B cell (primary cell): Measurements from ENCODE around the gene STYK1. TPM values are rescaled to one million over a fixed set of nuclear protein-coding genes. Genes with fewer than 3 reads are reported as not detected.
A peak's percentile ranks its signal among the peaks of the same experiment; 100 is the strongest.

Source experiments
- ATAC-seq: fragments of 200-7000 bp; cut with Tn5 transposase; one replicate; pipeline ENCODE4 v1.10.0; 2021; ENCODE audit warnings: low read depth, mild to moderate bottlenecking, moderate number of reproducible peaks, moderate library complexity
- CTCF ChIA-PET: fragments of 350-600 bp; sonication (Branson Sonifier 250); formaldehyde crosslinking; loops from one replicate; lab custom pipeline; 2021; ENCODE audit warnings: antibody characterized with exemption, inconsistent platforms; lab: Charles Lee
- POLR2A ChIA-PET: fragments of 350-600 bp; sonication (Branson Sonifier 250); formaldehyde crosslinking; loops from one replicate; lab custom pipeline; 2021; ENCODE audit warnings: antibody characterized with exemption; lab: Charles Lee
- DNase-seq: peaks from one replicate; pipeline ENCODE4 v3.0.0; 2013
- H2AFZ ChIP-seq: 2 replicates; pipeline ENCODE4 v1.6.1; 2012; ENCODE audit warnings: mild to moderate bottlenecking, low read depth, low read length; ENCODE audit not compliant: insufficient read depth, poor library complexity, severe bottlenecking
- H3K27ac ChIP-seq, 2 donors: 1 replicate in 1 of 2; 2 replicates in 1 of 2; pipeline ENCODE4 v1.5.1; 2012 to 2013; ENCODE audit warnings: low read length in 2 of 2, mild to moderate bottlenecking in 2 of 2, moderate library complexity in 1 of 2
- H3K27me3 ChIP-seq, 4 experiments: fragments of 200-600 bp in 1 of 4; sonication (generic) in 1 of 4; replicated peaks in 1 of 4; 1 replicate in 2 of 4; 2 replicates in 2 of 4; pipeline versions ENCODE4 v1.6.1 to v1.7.0; 2013 to 2016; ENCODE audit warnings: low read length in 3 of 4, mild to moderate bottlenecking in 2 of 4, mixed read lengths in 1 of 4, moderate library complexity in 1 of 4; ENCODE audit not compliant: insufficient read depth in 4 of 4, control insufficient read depth in 3 of 4; ENCODE audit errors: control extremely low read depth in 1 of 4
- H3K36me3 ChIP-seq, 2 experiments: replicated peaks in 1 of 2; 1 replicate in 1 of 2; 2 replicates in 1 of 2; pipeline versions ENCODE4 v1.6.1 to v1.7.1; 2013; ENCODE audit warnings: low read length in 1 of 2; ENCODE audit not compliant: insufficient read depth in 2 of 2, control insufficient read depth in 1 of 2; ENCODE audit errors: control extremely low read depth in 1 of 2, extremely low read depth in 1 of 2
- H3K4me1 ChIP-seq, 2 donors: fragments of 200-600 bp in 1 of 2; sonication (generic) in 1 of 2; 1 replicate in 1 of 2; 2 replicates in 1 of 2; pipeline versions ENCODE4 v1.5.1 to v1.6.1; 2013 to 2017; ENCODE audit warnings: low read length in 2 of 2; ENCODE audit not compliant: control insufficient read depth in 2 of 2, insufficient read depth in 2 of 2
- H3K4me2 ChIP-seq: replicated peaks from 2 replicates; pipeline ENCODE3; 2012; ENCODE audit warnings: mild to moderate bottlenecking, low read depth, low read length; ENCODE audit not compliant: poor library complexity, severe bottlenecking
- H3K4me3 ChIP-seq, 5 experiments: fragments of 200-600 bp in 1 of 5; sonication (generic) in 1 of 5; 1 replicate in 3 of 5; 2 replicates in 2 of 5; pipeline versions ENCODE4 v1.5.1 to v1.7.0; 2011 to 2016; ENCODE audit warnings: low read length in 4 of 5, mild to moderate bottlenecking in 4 of 5, low read depth in 2 of 5, control low read depth in 1 of 5, moderate library complexity in 1 of 5; ENCODE audit not compliant: insufficient read depth in 1 of 5; ENCODE audit errors: control extremely low read depth in 1 of 5, extremely low read depth in 1 of 5
- H3K79me2 ChIP-seq: fragments of 200-600 bp; sonication (generic); one replicate; pipeline ENCODE4 v1.6.0; 2016; ENCODE audit warnings: low read length; ENCODE audit not compliant: control insufficient read depth, insufficient read depth
- H3K9ac ChIP-seq: fragments of 200-600 bp; sonication (generic); 2 replicates; pipeline ENCODE4 v1.6.1; 2017; ENCODE audit warnings: mild to moderate bottlenecking, low read length, moderate library complexity
- H3K9me3 ChIP-seq, 3 donors: one replicate each; pipeline versions ENCODE4 v1.6.1 to v1.7.1; 2013; ENCODE audit warnings: low read length in 2 of 3; ENCODE audit not compliant: control insufficient read depth in 2 of 3, insufficient read depth in 1 of 3; ENCODE audit errors: control extremely low read depth in 1 of 3
- H4K20me1 ChIP-seq: 2 replicates; pipeline ENCODE4 v1.6.0; 2012; ENCODE audit warnings: mild to moderate bottlenecking, low read length; ENCODE audit not compliant: insufficient read depth, control insufficient read depth, poor library complexity, severe bottlenecking
- H3K27ac Mint-ChIP-seq: one replicate; pipeline ENCODE4 v1.8.0; 2021; ENCODE audit warnings: mixed read lengths
- H3K27me3 Mint-ChIP-seq: one replicate; pipeline ENCODE4 v1.8.0; 2021; ENCODE audit warnings: mixed read lengths
- H3K4me1 Mint-ChIP-seq: one replicate; pipeline ENCODE4 v1.8.0; 2021; ENCODE audit warnings: mixed read lengths
- H3K4me3 Mint-ChIP-seq: one replicate; pipeline ENCODE4 v1.8.0; 2021; ENCODE audit warnings: mixed read lengths
- H3K9me3 Mint-ChIP-seq: one replicate; pipeline ENCODE4 v1.8.0; 2022; ENCODE audit warnings: mixed read lengths; ENCODE audit not compliant: insufficient read depth
- CTCF ChIP-seq: fragments of 200-600 bp; IDR thresholded peaks from one replicate; pipeline ENCODE4 v1.8.0; 2022; ENCODE audit warnings: antibody characterized with exemption, mild to moderate bottlenecking
- EZH2 ChIP-seq: IDR thresholded peaks from 2 replicates; pipeline ENCODE4 v1.6.1; 2012; ENCODE audit warnings: borderline replicate concordance, low read depth, mild to moderate bottlenecking, moderate library complexity, low read length; ENCODE audit not compliant: insufficient read depth, poor library complexity, severe bottlenecking
- WGBS: methylation state at CpG from one replicate; pipeline ENCODE4 v1.1.5; 2013; ENCODE audit warnings: missing lambda C conversion rate; ENCODE audit not compliant: insufficient coverage; 5-methylcytosine and 5-hydroxymethylcytosine counted together
- intact Hi-C: fragments of 100-400 bp; cut with micrococcal nuclease; formaldehyde crosslinking; loops from one replicate; pipeline ENCODE4 v1.10.0; 2022
- polyA minus RNA-seq: library from RNA; depleted of rRNA, polyadenylated mRNA; stranded (reverse); fragments of >200 nt; gene quantifications from 2 replicates; pipeline ENCODE4 v1.2.3, GENCODE V29; 2012
- polyA plus RNA-seq: library from polyadenylated mRNA; depleted of rRNA; stranded (reverse); fragments of >200 nt; gene quantifications from 2 replicates; pipeline ENCODE4 v1.2.3, GENCODE V29; 2012
- total RNA-seq, 2 donors: library from RNA; stranded (reverse); fragments of 120-200 nt in 1 of 2; gene quantifications; 1 replicate in 1 of 2; 2 replicates in 1 of 2; pipeline versions ENCODE4 v1.2.3 to v1.2.4, GENCODE V29; 2013 to 2022

STYK1 gene
- total RNA-seq (not detected in 2 replicates), polyA plus RNA-seq (not detected in 2 replicates), polyA minus RNA-seq (not detected in 2 replicates)
- 0.02 TPM for total RNA-seq (2013)

- peak within 1 kb of the TSS; percentile 71 for H3K4me2 ChIP-seq
- Mint-ChIP-seq H3K4me1 (peaks cover 21% of the 10 kb centered on the region), H3K27me3 (peaks cover 52% of the 10 kb centered on the region), H3K27ac (no peak within 1 kb of the TSS), H3K4me3 (peak within 1 kb of the TSS; percentile 79), H3K9me3 (no peaks in the 10 kb centered on the region)
- POLR2A ChIA-PET, result no interaction called here
- CTCF ChIA-PET, result interaction anchor here (1.1 kb wide), 1 partner anchor 438 kb away, joined by 3 read pairs; no protein-coding TSS in a partner anchor
- no peaks in the 10 kb centered on the region for H4K20me1 ChIP-seq
- H3K9ac ChIP-seq, result peak within 1 kb of the TSS; percentile 40
- peak within 1 kb of the TSS; percentile 17 for H2AFZ ChIP-seq
- peak; percentile 65 for DNase-seq
- H3K27ac ChIP-seq, result no peak within 1 kb of the TSS
- H3K4me3 ChIP-seq, result peak within 1 kb of the TSS; percentile 15 to 49 (median 41)
- H3K79me2 ChIP-seq, result no peaks in the 10 kb centered on the region
- ATAC-seq, result peak; percentile 36
- peaks cover 0 to 8% (median 0%) of the 10 kb centered on the region in 3 donors for H3K9me3 ChIP-seq
- 0% methylated on average over 28 of the region's 35 CpGs for WGBS
- TF ChIP-seq CTCF (peak; percentile 78), EZH2 (no peak)
- intact Hi-C loops, result loop anchor here (5.0 to 10.0 kb wide), 2 partner anchors 62 to 439 kb away; partner anchors contain the start of gene MAGOHB
- H3K27me3 ChIP-seq, result peaks cover 0 to 19% (median 14%) of the 10 kb centered on the region in 4 experiments
- H3K4me1 ChIP-seq, result peaks cover 16 to 30% of the 10 kb centered on the region in 2 donors
- no peaks in the 10 kb centered on the region for H3K36me3 ChIP-seq
Observed at GRCh38 chr12:10673659-10674384, at the start of gene STYK1. STYK1 (minus strand) TSS chr12:10674052; CDS start chr12:10634618, 39,434 bp downstream.
